Activated gamma-delta T cell treated with Interleukin-2 at 50 U/mL for 16 hours (primary cell): ENCODE results near the gene HIP1.
A peak's percentile ranks its signal among the peaks of the same experiment; 100 is the strongest.
"Not testable (repeated sequence)": the region's sequence is repeated elsewhere in the genome, so short reads cannot be mapped to it uniquely, and the experiment has no call there.

Source experiments
- DNase-seq: peaks from one replicate; pipeline ENCODE4 v3.0.0-alpha.2; 2020

HIP1 gene

DNA sequence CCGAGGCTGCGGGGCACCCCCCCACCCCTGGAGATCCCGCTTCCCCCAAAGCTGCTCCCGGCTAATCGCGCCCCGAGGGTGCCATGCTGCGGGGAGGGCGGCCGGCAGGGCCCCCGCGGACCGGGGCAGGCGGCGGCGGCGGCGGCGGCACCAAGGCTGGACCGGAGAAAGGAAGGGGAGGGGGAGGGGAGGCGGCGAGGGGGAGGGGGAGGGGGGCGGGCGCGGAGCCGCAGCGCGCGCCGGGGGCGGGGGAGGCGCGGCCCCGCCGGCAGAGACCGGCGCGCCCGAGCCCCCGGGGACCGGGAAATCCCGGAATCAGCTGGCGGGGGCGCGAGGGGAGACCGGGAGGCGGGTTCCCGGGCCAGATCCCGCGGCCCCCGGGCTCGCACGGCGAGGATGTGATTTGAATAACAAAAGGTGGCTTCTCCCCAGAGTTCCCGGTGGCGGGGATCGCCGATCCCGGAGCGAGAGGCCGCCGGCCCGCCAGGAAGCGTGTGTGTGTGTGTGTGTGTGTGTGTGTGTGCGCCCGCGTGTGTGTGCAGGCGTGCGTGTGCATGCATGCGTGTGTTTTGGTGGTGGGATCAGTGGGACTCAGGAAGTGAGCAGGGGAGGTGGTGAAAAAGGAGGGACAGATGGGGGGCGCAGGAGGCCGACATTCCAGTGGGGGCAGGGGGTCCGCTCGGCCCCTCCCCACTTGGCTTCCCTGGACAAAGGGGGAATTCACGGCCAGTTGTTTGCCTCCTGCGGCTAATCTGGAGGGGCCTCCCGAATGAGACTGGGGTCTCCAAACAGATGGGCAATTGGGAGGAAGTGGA, 99.5 kb downstream of the HIP1 start:
- DNase-seq = peak; percentile 14

DNA sequence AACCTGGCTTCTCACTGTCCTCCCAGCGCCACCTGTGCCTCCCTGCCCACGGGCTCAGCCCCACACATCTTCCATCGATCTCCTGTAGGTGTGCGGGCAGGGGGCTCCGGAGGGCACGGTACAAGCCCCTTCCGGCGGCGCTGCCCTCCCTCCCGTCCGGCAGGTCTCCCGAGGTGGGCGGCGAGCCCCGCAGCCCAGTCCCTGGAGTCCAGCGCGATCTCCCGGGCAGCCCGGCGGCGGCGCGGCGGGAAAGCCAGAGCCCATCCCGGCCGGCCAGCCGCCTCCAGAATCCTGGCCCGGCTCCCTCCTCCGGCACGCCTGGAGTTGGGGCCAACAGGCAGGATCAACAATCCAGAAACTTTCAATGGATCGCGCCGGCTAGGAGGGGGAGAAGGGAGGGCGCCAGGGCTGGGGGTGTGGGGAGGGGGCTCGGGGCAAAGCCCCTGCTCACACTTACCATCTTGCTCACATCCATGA, 100.1 kb downstream of the HIP1 start:
- no peak for DNase-seq

DNA sequence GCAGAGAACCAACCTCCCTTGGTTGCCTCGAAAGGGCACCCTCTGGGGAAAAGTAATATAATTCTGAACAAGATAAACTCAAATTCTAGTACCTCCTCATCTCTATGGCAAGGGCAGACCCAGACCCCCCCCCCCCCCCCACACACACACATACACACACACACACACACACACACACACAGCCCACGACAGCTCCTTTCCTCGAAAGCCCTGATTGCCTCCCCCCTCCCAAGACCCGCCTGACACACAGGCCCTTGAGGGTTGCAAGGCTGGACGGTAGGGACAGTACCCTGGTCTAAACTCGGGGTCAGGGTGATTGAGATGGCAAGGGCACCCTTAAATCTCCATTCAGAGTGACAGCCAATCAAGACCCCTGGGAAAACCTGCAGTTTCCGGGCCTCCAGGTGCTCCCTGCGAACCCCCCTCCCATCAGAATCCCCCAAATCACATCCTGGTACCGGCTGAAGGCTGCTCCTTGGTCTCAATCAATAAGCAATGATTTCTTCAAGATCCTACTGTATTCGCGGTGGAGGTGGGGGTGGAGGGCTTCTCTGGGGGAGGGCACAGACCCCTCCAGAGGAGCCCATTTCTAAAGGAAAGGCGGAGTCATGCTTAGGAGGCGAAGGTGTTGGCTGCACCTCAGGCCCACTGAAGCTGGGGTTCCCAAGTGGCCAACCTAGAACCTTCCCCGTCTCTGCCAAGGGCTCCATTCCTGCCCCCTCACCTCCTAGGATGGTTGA, 100.7 kb downstream of the HIP1 start:
- no peak for DNase-seq

DNA sequence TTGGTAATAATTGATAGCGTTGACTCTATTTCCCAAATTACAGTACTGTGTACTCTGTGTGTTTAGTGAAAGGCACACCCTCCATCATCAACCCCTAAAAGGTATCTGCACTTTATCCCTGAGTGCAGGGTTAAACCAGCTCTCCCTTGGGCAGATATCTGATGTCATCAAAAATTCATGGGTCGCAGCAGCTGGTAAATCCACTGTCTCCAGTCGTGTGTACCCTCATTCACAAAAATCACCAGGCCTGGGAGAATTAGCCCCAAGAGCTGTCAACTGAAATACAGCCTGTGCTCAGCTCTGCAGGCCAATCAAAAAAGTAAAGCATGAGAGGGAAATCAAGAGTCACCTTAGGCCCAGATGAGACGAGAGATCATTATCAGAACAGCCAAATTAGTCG, 103.7 kb downstream of the HIP1 start:
- no peak for DNase-seq

DNA sequence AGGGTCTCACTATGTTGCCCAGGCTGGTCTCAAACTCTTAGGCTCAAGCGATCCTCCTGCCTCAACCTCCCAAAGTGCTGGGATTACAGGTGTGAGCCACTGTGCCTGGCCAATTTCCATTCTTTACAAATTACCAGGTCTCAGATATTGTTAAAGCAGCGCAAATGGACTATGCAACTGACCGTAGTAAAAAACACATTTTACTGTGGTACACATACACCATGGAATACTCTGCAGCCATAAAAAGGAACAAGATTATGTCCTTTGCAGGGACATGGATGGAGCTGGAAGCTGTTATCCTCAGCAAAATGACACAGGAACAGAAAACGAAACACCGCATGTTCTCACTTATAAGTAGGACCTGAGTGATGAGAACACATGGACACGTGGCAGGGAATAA, 106.2 kb downstream of the HIP1 start:
- not testable (repeated sequence) for DNase-seq

DNA sequence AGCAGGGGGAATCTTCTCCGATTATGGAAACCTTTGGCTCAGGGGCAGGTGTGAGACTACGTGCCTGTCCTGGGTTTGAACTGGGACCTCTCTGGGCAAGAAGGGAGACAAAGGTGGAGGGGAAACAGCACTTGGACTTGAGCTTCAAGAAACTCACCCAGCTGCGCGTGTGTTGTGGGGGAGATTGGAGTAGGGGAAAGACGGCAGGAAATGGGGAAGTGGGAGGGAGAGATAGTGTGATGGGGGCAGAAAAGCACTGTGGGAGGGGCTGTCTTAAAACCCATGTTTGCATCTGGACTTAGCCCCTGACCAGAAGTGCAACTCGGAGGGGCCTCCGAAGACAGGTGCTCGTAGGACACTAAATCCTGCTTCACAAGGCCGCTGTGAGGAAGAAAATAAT, 107.0 kb downstream of the HIP1 start:
- no peak for DNase-seq

DNA sequence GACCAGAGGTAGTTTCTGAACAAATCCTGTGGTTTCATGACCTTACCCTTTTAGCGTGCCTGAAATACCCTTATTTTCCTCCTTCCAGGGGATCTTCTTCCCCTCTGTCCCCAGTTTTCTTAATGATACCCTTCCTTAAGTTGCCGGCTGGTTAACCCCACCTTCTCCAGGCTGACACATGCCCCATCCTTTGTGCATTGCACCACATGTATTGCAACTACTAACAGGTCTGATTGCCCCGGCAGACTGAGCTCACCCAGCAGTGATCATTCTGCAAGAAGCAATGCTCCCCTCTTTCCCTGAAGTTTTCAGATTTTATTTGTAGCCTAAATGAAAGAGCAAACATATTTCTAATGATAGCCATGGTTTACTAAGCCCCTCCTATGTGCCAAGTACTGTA, 108.2 kb downstream of the HIP1 start:
- no peak for DNase-seq

DNA sequence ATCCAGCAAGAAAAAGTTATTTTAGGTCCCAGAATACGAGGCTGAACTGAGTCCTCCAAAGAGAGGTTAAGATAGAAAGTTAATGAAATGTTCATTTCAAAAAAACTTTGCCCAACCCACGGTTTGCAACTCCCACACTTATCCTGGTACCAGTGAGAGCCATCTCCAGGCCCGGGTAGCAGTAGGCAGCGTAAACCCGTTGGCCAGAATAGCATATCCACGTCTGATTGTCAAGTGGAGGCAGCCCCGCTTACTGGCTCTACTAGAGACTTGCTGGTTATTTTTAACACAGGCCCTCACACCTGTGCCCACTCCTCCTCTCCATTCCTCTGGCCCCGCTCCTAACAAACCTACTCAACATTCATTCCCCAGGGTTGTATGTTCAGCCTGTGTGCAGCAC, 109.7 kb downstream of the HIP1 start:
- no peak for DNase-seq

DNA sequence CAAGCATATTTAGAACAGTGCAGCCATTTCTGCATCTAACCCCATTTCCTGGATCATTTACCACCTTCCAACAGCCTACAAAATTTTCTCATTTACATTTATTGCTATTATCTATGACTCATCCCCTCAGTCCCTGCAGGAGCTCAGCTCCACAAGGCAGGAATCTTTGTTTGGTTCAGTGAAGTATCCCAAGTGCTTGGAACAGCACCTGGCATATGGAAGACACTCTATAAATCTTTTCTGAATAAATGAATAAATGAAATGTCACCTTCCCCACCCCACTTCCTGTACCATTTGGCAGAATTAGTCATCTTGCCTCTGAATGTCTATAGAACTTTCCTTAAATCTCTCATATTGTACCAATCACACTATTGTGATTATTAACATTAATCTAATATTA, 110.7 kb downstream of the HIP1 start:
- no peak for DNase-seq

DNA sequence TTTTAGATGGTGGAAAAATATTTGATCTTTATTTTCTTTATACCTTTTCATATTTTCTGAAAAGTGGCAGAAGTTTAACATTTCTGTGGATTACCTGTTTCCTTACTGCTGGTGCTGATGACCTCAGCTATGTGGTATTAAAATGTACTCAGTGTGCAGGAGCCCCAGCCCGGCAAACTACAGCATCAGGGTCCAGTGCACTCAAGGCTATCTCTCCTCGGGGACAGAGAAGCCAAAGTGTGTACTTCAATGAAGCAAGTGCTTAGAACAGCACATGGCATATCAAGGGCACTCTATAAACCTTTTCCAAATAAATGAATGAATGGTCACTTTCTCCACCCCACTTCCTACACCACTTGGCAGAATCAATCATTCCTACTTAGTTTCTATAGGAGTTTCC, 111.8 kb downstream of the HIP1 start:
- DNase-seq = no peak

DNA sequence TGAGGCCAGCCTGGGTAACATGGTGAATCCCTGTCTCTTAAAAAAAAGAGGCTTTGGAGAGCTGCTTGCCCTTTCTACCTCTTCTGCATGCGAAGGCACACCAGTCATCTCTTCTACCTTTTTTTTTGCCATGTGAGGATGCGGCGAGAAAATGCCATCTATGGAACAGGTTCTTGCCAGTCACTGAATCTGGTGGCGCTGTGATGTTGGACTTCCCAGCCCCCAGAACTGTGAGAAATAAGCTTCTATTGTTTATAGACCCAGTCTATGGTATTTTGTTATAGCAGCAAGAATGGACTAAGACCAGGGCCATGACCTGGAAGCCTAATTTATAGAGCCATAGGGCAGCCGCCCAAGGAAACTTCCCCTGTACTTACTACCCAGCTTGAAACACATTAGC, 112.9 kb downstream of the HIP1 start:
- DNase-seq = no peak

DNA sequence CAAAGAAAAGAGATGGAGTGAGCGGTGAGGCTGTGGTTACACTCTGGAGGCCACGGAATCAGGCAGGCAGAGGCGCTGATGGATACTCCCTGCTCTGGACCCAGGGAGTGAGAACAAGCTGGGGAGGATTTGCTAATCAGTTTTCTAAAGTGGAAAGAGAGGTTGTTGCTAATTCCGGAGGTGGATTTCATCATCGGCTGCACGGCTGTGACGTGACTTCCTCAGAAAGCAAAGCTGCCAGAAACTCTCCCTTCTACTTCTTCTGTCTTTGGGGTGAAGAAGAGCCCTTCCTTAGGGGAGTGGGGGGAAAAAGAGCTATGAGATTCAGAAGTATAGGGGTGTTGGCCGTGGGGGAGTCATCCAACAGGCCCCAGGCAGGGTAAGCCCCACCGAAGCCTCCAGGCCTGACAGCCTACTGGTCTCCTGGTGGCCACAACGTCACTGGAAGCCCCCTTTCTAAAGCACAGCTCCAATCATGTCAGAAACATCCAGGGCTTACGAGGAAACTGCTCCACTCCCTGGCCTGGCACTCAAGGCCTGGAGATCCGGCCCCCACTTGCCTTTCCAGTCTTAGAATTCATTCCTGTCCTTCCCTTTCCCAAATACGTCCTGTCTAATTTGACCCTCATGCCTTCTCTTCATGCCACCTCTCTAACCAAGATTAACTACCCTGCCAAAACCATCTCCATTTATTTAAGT, 114.5 kb downstream of the HIP1 start:
- no peak for DNase-seq

DNA sequence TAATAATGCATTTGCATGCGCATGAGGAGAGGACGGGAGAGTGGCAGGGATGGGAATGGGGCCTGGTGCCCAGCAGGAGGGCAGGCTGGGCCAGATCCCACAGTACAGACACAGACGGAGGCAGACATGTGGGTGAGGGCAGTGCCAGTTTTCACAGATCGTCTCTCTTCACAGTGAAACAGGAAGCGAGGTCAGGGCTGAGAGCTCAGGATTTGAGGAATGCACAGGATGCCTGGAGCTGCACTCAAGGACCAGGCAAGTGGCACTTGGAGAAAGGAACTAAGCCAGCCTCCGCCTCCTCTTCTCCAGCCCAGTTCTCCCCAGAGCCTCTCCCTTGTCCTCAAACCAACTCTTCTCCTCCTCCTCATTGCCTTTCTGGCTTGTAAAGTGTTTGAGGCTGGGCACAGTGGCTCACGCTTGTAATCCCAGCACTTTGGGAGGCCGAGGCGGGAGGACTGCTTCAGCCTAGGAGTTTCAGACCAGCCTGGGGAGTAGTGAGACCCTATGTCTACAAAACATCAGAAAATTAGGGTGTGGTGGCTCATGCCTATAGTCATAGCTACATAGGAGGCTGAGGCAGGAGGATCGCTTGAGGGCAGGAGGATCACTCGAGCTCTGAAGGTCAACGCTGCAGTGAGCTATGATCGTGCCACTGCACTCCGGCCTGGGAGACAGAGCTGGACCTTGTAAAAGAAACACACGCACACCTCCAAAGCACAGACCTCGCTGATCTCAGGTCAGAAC, 115.2 kb downstream of the HIP1 start:
- no peak for DNase-seq

DNA sequence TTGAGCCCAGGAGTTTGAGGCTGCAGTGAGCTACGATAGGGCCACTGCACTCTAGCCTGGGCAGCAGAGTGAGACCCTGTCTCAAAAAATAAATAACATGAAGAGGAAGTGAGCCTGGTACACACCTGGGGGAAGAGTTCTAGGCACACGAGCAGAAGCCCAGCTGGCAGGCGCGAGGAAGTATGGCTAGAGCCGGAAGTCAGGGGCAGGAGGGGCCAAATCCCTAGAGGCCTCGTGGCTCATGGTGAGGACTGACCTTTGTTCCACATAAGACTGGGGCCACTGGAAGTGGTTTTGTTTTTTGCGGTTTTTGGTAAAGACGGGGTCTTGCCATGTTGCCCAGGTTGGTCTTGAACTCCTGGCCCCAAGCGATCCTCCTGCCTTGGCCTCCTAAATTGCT, 117.6 kb downstream of the HIP1 start:
- no peak for DNase-seq

DNA sequence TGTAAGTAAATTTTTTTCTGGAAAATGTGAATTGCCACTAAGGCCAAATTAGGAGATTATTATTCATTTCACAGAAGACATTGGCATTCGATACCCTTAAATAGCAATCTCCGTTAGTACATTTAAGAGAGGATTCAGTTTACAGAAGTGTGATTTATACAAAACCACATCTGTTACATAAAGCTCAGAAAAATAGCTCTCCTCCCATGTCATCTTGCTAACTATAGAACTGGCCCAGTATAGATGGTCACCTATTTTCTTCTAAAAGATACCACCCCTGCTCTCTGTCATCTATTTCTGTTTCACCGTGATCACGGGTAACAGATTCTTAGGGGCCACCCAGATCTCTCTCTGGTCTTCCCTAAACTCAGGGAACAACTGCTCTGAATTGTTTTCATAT, 119.1 kb downstream of the HIP1 start:
- DNase-seq = no peak

DNA sequence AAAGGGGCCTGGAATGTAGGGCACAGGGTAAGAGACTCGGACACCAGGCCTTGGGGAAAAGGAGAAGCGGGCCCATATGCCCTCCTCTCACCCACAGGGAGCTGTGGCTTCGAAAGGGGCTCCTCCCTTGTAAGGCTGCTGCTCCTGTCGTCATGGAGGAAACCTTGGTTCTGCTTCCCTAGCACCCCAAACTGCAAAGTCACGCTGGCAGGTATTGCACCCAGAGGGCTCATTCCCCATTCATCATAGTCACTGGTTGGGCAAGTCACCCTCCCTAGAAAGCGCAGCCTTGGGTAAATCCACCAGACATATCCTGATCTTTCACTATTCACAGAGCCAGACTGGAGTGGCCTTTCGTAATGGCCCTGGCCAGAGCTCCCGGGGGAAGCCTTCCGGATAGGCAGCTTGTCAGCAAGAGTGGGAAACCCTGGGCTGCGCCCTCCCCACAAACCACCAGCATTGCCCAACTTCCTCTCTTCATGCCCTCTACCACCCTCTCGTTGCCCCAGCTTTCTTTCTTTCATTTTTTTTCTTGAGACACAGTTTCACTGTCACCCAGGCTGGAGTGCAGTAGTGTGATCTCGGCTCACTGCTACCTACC, 121.0 kb downstream of the HIP1 start:
- DNase-seq = peak; percentile 41

DNA sequence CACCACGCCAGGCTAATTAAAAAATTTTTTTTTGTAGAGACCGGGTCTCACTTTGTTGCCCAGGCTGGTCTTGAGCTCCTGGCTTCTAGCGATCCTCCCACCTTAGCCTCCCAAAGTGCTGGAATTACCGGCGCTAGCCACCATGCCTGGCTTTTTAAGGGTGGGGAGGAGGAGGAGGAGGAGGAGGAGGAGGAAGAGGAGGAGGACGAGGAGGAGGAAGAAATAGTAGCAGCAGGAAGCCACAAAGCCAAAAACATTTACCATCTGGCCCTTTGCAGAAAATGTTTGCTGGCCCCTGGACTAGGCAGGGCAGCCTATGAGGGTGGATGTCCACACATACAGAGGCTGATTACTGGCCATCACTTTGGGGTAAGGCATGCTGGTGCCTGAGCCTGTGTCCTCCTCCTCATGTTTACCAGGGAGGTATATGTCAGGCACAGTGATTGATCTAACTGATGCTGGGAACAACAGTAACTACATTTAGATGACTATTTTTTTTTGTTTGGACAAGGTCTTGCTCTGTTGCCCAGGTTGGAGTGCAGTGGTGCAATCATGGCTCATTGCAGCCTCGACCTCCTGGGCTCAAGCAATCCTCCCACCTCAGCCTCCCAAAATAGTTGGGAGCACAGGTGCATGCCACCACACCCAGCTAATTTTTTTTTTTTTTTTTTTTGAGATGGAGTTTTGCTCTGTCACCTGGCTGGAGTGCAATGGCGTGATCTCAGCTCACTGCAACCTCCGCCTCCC, 122.1 kb downstream of the HIP1 start:
- no peak for DNase-seq

DNA sequence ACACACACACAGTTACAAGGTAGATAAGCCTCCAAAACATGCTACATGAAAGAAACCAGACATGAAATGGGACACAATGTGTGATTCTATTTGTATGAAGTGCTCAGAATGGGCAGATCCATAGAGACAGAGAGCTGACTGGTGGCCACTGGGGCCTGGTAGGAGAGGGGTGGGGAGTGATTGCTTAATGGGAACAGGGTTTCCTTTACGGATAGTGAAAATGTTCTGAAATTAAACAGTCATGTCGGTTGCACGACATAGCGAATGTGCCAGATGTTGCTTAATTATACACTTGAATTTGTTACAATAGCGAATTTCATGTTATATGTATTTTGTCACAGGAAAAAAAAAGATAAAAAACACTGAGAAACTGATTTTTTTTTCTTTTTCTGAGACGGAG, 124.3 kb downstream of the HIP1 start:
- no peak for DNase-seq

DNA sequence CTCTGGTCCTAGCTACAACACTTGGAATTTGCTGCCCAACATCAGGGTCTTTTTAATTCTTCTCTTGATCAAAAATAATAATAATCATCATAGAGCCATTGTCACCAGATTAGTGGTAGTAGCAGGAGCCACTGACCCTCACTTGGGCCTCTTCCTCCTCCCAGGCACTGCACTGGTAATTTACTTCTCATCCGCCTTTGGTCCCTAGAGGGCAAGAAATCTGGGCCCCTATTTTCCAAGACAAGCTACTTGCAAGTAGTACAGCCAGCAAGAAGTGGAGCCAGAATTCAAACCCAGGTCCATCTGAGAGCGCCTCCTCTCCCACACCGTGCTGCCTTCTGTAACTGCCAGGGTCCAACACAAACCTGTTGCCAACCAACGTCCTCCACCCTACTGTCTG, 125.4 kb downstream of the HIP1 start:
- no peak for DNase-seq

DNA sequence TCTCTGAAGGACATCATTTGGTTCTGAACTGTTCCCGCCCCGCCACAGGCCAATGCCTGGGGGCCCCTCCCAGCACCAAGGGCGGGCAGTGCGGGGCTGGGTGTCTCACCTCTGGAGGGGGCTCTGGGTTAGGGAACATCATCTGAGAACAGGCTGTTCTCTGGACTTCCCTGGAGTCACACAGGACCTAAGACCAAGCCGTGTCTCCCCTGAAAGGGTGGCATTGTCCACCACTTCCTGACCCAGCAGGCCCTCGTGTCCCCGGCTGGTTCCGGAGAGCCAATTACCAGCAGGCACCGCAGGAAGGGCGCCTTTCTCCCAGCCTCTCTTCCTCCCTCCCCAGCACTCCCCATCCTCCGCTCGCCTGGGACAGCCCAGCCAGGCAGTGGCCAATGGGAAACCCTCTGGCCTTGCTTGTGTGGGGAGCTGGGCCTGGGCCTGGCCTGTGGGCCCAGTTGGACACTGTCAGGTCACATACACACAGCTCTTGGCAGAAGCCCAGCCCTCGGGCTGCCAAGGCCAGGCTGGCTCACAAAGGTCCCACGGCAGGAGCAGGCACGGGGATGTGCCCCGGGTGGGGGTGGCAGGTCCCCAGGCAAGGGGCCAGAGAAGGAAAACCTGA, 127.1 kb downstream of the HIP1 start:
- DNase-seq = no peak

DNA sequence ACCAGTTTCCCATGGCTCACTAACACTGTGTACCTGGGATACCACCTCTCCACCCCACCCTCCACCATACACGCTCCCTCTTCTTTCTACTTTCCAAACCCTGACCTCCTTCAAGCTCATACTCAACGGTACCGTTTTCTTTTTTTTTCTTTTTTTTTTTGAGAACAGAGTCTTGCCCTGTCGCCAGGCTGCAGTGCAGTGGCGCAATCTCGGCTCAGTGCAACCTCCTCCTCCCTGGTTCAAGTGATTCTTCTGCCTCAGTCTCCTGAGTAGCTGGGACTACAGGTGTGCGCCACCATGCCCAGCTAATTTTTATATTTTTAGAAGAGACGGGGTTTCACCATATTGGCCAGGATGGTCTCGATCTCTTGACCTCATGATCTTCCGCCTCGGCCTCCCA, 129.3 kb downstream of the HIP1 start:
- DNase-seq = not testable (repeated sequence)
